UCSD-AML1 (cell line): ENCODE results near the gene DDR2.
"Not testable (repeated sequence)": the region's sequence is repeated elsewhere in the genome, so short reads cannot be mapped to it uniquely, and the experiment has no call there.

Experiments
- DNase-seq: peaks from one replicate; lab custom pipeline; 2025; ENCODE audit not compliant: unreplicated experiment; lab: John Stamatoyannopoulos, UW

The DDR2 gene

GRCh38 chr1:162632217-162632666 is at the start of gene DDR2:
Gene DDR2, plus strand, starts transcription at chr1:162632464. Its CDS starts 86,600 bp downstream, at chr1:162719064.
- DNase-seq: no peak

- DNase-seq: not testable (repeated sequence)
Measured at GRCh38 chr1:162582901-162583300, 49.4 kb upstream of the DDR2 start.

- DNase-seq: not testable (repeated sequence)
Measured at GRCh38 chr1:162585101-162585500, 47.2 kb upstream of the DDR2 start.

GRCh38 chr1:162587347-162587746 is 44.9 kb upstream of the DDR2 start:
- DNase-seq: no peak

- no peak for DNase-seq
Measured at GRCh38 chr1:162587761-162588260, 44.5 kb upstream of the DDR2 start.

GRCh38 chr1:162590101-162590500 is 42.2 kb upstream of the DDR2 start:
- DNase-seq: no peak

- DNase-seq: no peak
Measured at GRCh38 chr1:162590686-162591085, 41.6 kb upstream of the DDR2 start.

- DNase-seq: no peak
Measured at GRCh38 chr1:162596514-162597170, 35.6 kb upstream of the DDR2 start.

- no peak for DNase-seq
Measured at GRCh38 chr1:162599451-162599850, 32.8 kb upstream of the DDR2 start.

GRCh38 chr1:162603117-162603516 is 29.1 kb upstream of the DDR2 start:
- not testable (repeated sequence) for DNase-seq

- no peak for DNase-seq
Measured at GRCh38 chr1:162605225-162605927, 26.9 kb upstream of the DDR2 start.

- no peak for DNase-seq
Measured at GRCh38 chr1:162609306-162609705, 23.0 kb upstream of the DDR2 start.

GRCh38 chr1:162612606-162613400 is 19.5 kb upstream of the DDR2 start:
- DNase-seq: no peak

- no peak for DNase-seq
Measured at GRCh38 chr1:162616848-162617247, 15.4 kb upstream of the DDR2 start.

- DNase-seq: no peak
Measured at GRCh38 chr1:162617513-162617912, 14.8 kb upstream of the DDR2 start.

GRCh38 chr1:162619076-162619475 is 13.2 kb upstream of the DDR2 start:
- no peak for DNase-seq

GRCh38 chr1:162621256-162621655 is 11.0 kb upstream of the DDR2 start:
- no peak for DNase-seq

GRCh38 chr1:162625679-162626078 is 6.6 kb upstream of the DDR2 start:
- no peak for DNase-seq

- DNase-seq: no peak
Measured at GRCh38 chr1:162626094-162626493, 6.2 kb upstream of the DDR2 start.

GRCh38 chr1:162626761-162627160 is 5.5 kb upstream of the DDR2 start:
- no peak for DNase-seq

GRCh38 chr1:162627662-162628296 is 4.5 kb upstream of the DDR2 start:
- no peak for DNase-seq
